ENCODE data around the gene ALG12. TPM values are rescaled to one million over a fixed set of nuclear protein-coding genes. Genes with fewer than 3 reads are reported as not detected.

The ALG12 gene
- total and polyA plus RNA-seq, 2 experiments from 2014 or later = 18.7 to 23.3 TPM

GRCh38 chr22:49964136-49965090 is 46.2 kb upstream of the ALG12 start:
- H3F3A ChIP-seq (replicated peaks; ENCODE audit: low read depth) = no peaks in the 10 kb centered on the region
- H4K20me1 ChIP-seq (replicated peaks; ENCODE audit: insufficient read depth) = 0 out of 2 replicates have a peak, but pooled peaks cover 5% of the 10 kb centered on the region
- no peak overlapping the region for H2AFZ ChIP-seq
- Mint-ChIP-seq H3K4me1 (peaks cover 3% of the 10 kb centered on the region; the same call in 2 of the 3 replicates), H3K4me3 (no peak overlapping the region; the same call in 2 of the 3 replicates), H3K27ac (no peak overlapping the region), H3K9me3 (no peaks in the 10 kb centered on the region; the same call in 2 of the 3 replicates), H3K27me3 (ENCODE audit: insufficient read depth, low read depth, poor library complexity) (peaks cover 9% of the 10 kb centered on the region), H3K36me3 (ENCODE audit: low read depth) (peaks cover 19% of the 10 kb centered on the region)
- no peaks in the 10 kb centered on the region for H3K4me1 ChIP-seq (ENCODE audit: insufficient read depth)
- H3K9me2 ChIP-seq (ENCODE audit: insufficient read depth) = no peaks in the 10 kb centered on the region
- no peak for ATAC-seq
- H3K27ac ChIP-seq (ENCODE audit: low read depth) = no peak overlapping the region
- H3K4me3 ChIP-seq = no peak overlapping the region
- H3K4me2 ChIP-seq = no peak overlapping the region
- H3K79me2 ChIP-seq (replicated peaks; ENCODE audit: insufficient read depth) = peaks cover 14% of the 10 kb centered on the region
- no peak for TF ChIP-seq ZNF462 (CRISPR knock-in tag; IDR thresholded peaks at IDR 0.05)
- no peak for TF ChIP-seq CREB1 (CRISPR knock-in tag; IDR thresholded peaks at IDR 0.05; ENCODE audit: low read depth)
- TF ChIP-seq REST (IDR thresholded peaks at IDR 0.05; ENCODE audit: unreplicated experiment) = no peak
- no peak for TF ChIP-seq JUNB (IDR thresholded peaks at IDR 0.05; ENCODE audit: unreplicated experiment)
- DNase-seq (ENCODE audit: low spot score) = no peak
- H3K36me3 ChIP-seq (ENCODE audit: insufficient read depth) = no peaks in the 10 kb centered on the region
- peaks cover 14% of the 10 kb centered on the region for H3K27me3 ChIP-seq (ENCODE audit: insufficient read depth)

All from GM23338 (cell line).